PC-9 (cell line): ENCODE results near the gene GNAL. TPM values are rescaled to one million over a fixed set of nuclear protein-coding genes. Genes with fewer than 3 reads are reported as not detected.

ENCODE experiments used
- BruUV-seq: library from RNA; stranded (reverse); fragments of 400-500 nt; replicated peaks from 2 replicates; lab custom pipeline; 2021; lab: Mats Ljungman, UMichigan
- CTCF ChIA-PET: fragments of 300-600 bp; sonication (Branson Sonifier 250); formaldehyde crosslinking; loops from one replicate; lab custom pipeline; 2022; ENCODE audit warnings: antibody characterized with exemption; lab: Charles Lee
- POLR2A ChIA-PET: fragments of 300-600 bp; sonication (Branson Sonifier 250); formaldehyde crosslinking; loops from one replicate; lab custom pipeline; 2022; ENCODE audit warnings: antibody characterized with exemption; ENCODE audit not compliant: unreplicated experiment; lab: Charles Lee
- DNase-seq, 2 experiments: peaks; one replicate each; pipeline versions ENCODE4 v3.0.0 to v3.0.0-alpha.2; 2015 to 2022; ENCODE audit warnings: mixed read lengths in 1 of 2
- H2AFZ ChIP-seq: fragments of 200-600 bp; sonication (generic); 2 replicates; pipeline ENCODE4 v1.8.1; 2017; ENCODE audit warnings: antibody characterized with exemption
- H3F3A ChIP-seq: fragments of 200-600 bp; sonication (generic); 2 replicates; pipeline ENCODE4 v1.8.1; 2017; ENCODE audit warnings: antibody characterized with exemption, mild to moderate bottlenecking, low read depth; ENCODE audit not compliant: insufficient read depth
- H3K27ac ChIP-seq: fragments of 200-600 bp; sonication (generic); 2 replicates; pipeline ENCODE4 v1.6.1; 2016; ENCODE audit warnings: mixed run types
- H3K27me3 ChIP-seq: fragments of 200-600 bp; sonication (generic); 2 replicates; pipeline ENCODE4 v1.6.1; 2016; ENCODE audit warnings: low read depth, mixed run types; ENCODE audit not compliant: insufficient read depth
- H3K36me3 ChIP-seq: fragments of 200-600 bp; sonication (generic); 2 replicates; pipeline ENCODE4 v1.6.1; 2016; ENCODE audit warnings: low read depth, mixed run types
- H3K4me1 ChIP-seq: fragments of 200-600 bp; sonication (generic); replicated peaks from 2 replicates; pipeline ENCODE4 v1.6.1; 2016; ENCODE audit warnings: mixed run types; ENCODE audit not compliant: insufficient read depth
- H3K4me2 ChIP-seq: fragments of 200-600 bp; sonication (generic); 2 replicates; pipeline ENCODE4 v1.6.1; 2017; ENCODE audit warnings: mixed run types
- H3K4me3 ChIP-seq: fragments of 200-600 bp; sonication (generic); 2 replicates; pipeline ENCODE4 v1.6.1; 2016; ENCODE audit warnings: mixed run types
- H3K79me2 ChIP-seq: fragments of 200-600 bp; sonication (generic); 2 replicates; pipeline ENCODE4 v1.6.1; 2017; ENCODE audit warnings: low read depth, mixed run types
- H3K9me2 ChIP-seq: fragments of 200-600 bp; sonication (generic); 2 replicates; pipeline ENCODE4 v1.8.1; 2017; ENCODE audit warnings: mild to moderate bottlenecking; ENCODE audit not compliant: insufficient read depth
- H3K9me3 ChIP-seq: fragments of 200-600 bp; sonication (generic); 2 replicates; pipeline ENCODE4 v1.8.1; 2016; ENCODE audit warnings: low read depth; ENCODE audit not compliant: insufficient read depth
- H4K20me1 ChIP-seq: fragments of 200-600 bp; sonication (generic); 2 replicates; pipeline ENCODE4 v1.8.1; 2017; ENCODE audit not compliant: insufficient read depth
- CTCF ChIP-seq: fragments of 200-600 bp; sonication (generic); conservative IDR thresholded peaks from 2 replicates; pipeline ENCODE4 v1.6.1; 2017; ENCODE audit warnings: mixed run types, antibody characterized with exemption, mild to moderate bottlenecking, moderate library complexity
- EZH2 ChIP-seq: fragments of 200-600 bp; sonication (generic); IDR thresholded peaks from 2 replicates; pipeline ENCODE4 v1.8.0; 2017; ENCODE audit warnings: antibody characterized with exemption, low read depth
- intact Hi-C: fragments of 100-400 bp; cut with micrococcal nuclease; formaldehyde crosslinking; loops from one replicate; pipeline ENCODE4 v1.10.0; 2022; ENCODE audit not compliant: unreplicated experiment
- total RNA-seq: library from RNA; stranded (reverse); gene quantifications from 2 replicates; pipeline ENCODE4 v1.2.3, GENCODE V29; 2021

The GNAL gene
- total RNA-seq, 1 experiment from 2014 or later, result 3.3 TPM

GRCh38 chr18:11674119-11674518 is 14.9 kb upstream of the GNAL start:
- H3K4me3 ChIP-seq, result no peak overlapping the region
- H4K20me1 ChIP-seq, result no peaks in the 10 kb centered on the region
- no peak overlapping the region for H2AFZ ChIP-seq
- H3K4me2 ChIP-seq, result no peak overlapping the region
- H3K27ac ChIP-seq, result no peak overlapping the region
- CTCF ChIA-PET, result no interaction called here
- intact Hi-C loops, result no loop called here
- POLR2A ChIA-PET, result no interaction called here
- no peaks in the 10 kb centered on the region for H3K79me2 ChIP-seq
- no peaks in the 10 kb centered on the region for H3K9me3 ChIP-seq
- TF ChIP-seq CTCF (no peak), EZH2 (no peak)
- peaks cover 81% of the 10 kb centered on the region for H3K27me3 ChIP-seq
- BruUV-seq, result no TSS peak
- H3F3A ChIP-seq, result no peaks in the 10 kb centered on the region
- H3K4me1 ChIP-seq, result no peaks in the 10 kb centered on the region
- no peaks in the 10 kb centered on the region for H3K36me3 ChIP-seq
- H3K9me2 ChIP-seq, result no peaks in the 10 kb centered on the region
- no peak for DNase-seq

GRCh38 chr18:11676386-11676785 is 12.7 kb upstream of the GNAL start:
- no peak for DNase-seq
- peaks cover 68% of the 10 kb centered on the region for H3K27me3 ChIP-seq
- no peak overlapping the region for H3K27ac ChIP-seq
- BruUV-seq, result no TSS peak
- ChIA-PET CTCF (no interaction called here), POLR2A (no interaction called here)
- no peak overlapping the region for H3K4me2 ChIP-seq
- TF ChIP-seq CTCF (no peak), EZH2 (no peak)
- H4K20me1 ChIP-seq, result no peaks in the 10 kb centered on the region
- H3K9me3 ChIP-seq, result no peaks in the 10 kb centered on the region
- H3K4me1 ChIP-seq, result no peaks in the 10 kb centered on the region
- H3K4me3 ChIP-seq, result no peak overlapping the region
- no peaks in the 10 kb centered on the region for H3K36me3 ChIP-seq
- no peaks in the 10 kb centered on the region for H3K9me2 ChIP-seq
- no peaks in the 10 kb centered on the region for H3F3A ChIP-seq
- intact Hi-C loops, result no loop called here
- no peaks in the 10 kb centered on the region for H3K79me2 ChIP-seq
- no peak overlapping the region for H2AFZ ChIP-seq

- DNase-seq, result no peak
- intact Hi-C loops, result no loop called here
- Histone ChIP-seq H2AFZ (no peak overlapping the region), H3F3A (no peaks in the 10 kb centered on the region), H3K36me3 (no peaks in the 10 kb centered on the region), H4K20me1 (no peaks in the 10 kb centered on the region), H3K9me2 (no peaks in the 10 kb centered on the region), H3K4me3 (no peak overlapping the region), H3K9me3 (no peaks in the 10 kb centered on the region), H3K4me2 (no peak overlapping the region), H3K79me2 (no peaks in the 10 kb centered on the region), H3K4me1 (no peaks in the 10 kb centered on the region), H3K27ac (no peak overlapping the region), H3K27me3 (peaks cover 68% of the 10 kb centered on the region)
- ChIA-PET CTCF (no interaction called here), POLR2A (no interaction called here)
- no peak for TF ChIP-seq CTCF
- no peak for TF ChIP-seq EZH2
- no TSS peak for BruUV-seq
These were observed 12.2 kb upstream of the GNAL start for GRCh38 chr18:11676867-11677266.
